ENCODE measurements around the gene TLL1. TPM values are rescaled to one million over a fixed set of nuclear protein-coding genes. Genes with fewer than 3 reads are reported as not detected.

Gene TLL1
- total RNA-seq, 1 experiment from 2014 or later = 0.46 TPM

- ChIA-PET CTCF (no interaction called here), POLR2A (ENCODE audit: unreplicated experiment) (no interaction called here)
- Histone ChIP-seq H3K4me1 (replicated peaks; ENCODE audit: insufficient read depth) (peaks cover 10% of the 10 kb centered on the region), H3K27ac (no peak overlapping the region), H3K9me2 (ENCODE audit: insufficient read depth) (no peaks in the 10 kb centered on the region), H4K20me1 (ENCODE audit: insufficient read depth) (no peaks in the 10 kb centered on the region), H3K79me2 (ENCODE audit: low read depth) (no peaks in the 10 kb centered on the region), H3K27me3 (ENCODE audit: insufficient read depth, low read depth) (no peaks in the 10 kb centered on the region), H3K9me3 (ENCODE audit: insufficient read depth, low read depth) (0 out of 2 replicates have a peak, but pooled peaks cover 3% of the 10 kb centered on the region), H2AFZ (no peak overlapping the region), H3F3A (ENCODE audit: insufficient read depth, low read depth) (no peaks in the 10 kb centered on the region), H3K36me3 (ENCODE audit: low read depth) (no peaks in the 10 kb centered on the region), H3K4me3 (no peak overlapping the region), H3K4me2 (no peak overlapping the region)
- TF ChIP-seq EZH2 (IDR thresholded peaks at IDR 0.05; ENCODE audit: low read depth) = no peak
- TF ChIP-seq CTCF (conservative IDR thresholded peaks at IDR 0.05) = no peak
- BruUV-seq (replicated peaks) = no TSS peak
- DNase-seq = no peak
- intact Hi-C loops (cut with micrococcal nuclease; ENCODE audit: unreplicated experiment) = no loop called here
Observed at GRCh38 chr4:166008510-166008909, 135.5 kb downstream of the TLL1 start.

- H3F3A ChIP-seq (ENCODE audit: insufficient read depth, low read depth) = no peaks in the 10 kb centered on the region
- CTCF ChIA-PET = no interaction called here
- no peaks in the 10 kb centered on the region for H3K9me2 ChIP-seq (ENCODE audit: insufficient read depth)
- no TSS peak for BruUV-seq (replicated peaks)
- TF ChIP-seq EZH2 (IDR thresholded peaks at IDR 0.05; ENCODE audit: low read depth) (no peak), CTCF (conservative IDR thresholded peaks at IDR 0.05) (no peak)
- intact Hi-C loops (cut with micrococcal nuclease; ENCODE audit: unreplicated experiment) = loop anchor here (10.0 kb wide), 1 partner anchor 108 kb away; no protein-coding TSS in a partner anchor
- H3K4me2 ChIP-seq = no peak overlapping the region
- no peak overlapping the region for H2AFZ ChIP-seq
- peak overlapping the region; percentile 31; the same call in 1 of the 2 replicates for H3K27ac ChIP-seq
- H3K27me3 ChIP-seq (ENCODE audit: insufficient read depth, low read depth) = no peaks in the 10 kb centered on the region
- H3K4me3 ChIP-seq = no peak overlapping the region
- DNase-seq = peak in 1 of 2 experiments; percentile 41
- no peaks in the 10 kb centered on the region for H3K36me3 ChIP-seq (ENCODE audit: low read depth)
- H3K79me2 ChIP-seq (ENCODE audit: low read depth) = no peaks in the 10 kb centered on the region
- peaks cover 10% of the 10 kb centered on the region for H3K4me1 ChIP-seq (replicated peaks; ENCODE audit: insufficient read depth)
- no peaks in the 10 kb centered on the region for H4K20me1 ChIP-seq (ENCODE audit: insufficient read depth)
- H3K9me3 ChIP-seq (ENCODE audit: insufficient read depth, low read depth) = 0 out of 2 replicates have a peak, but pooled peaks cover 3% of the 10 kb centered on the region
- POLR2A ChIA-PET (ENCODE audit: unreplicated experiment) = no interaction called here
Observed at GRCh38 chr4:166012129-166013030, 139.3 kb downstream of the TLL1 start.

- peak; percentile 15 to 63 for DNase-seq
- CTCF ChIA-PET = no interaction called here
- no peaks in the 10 kb centered on the region for H3K79me2 ChIP-seq (ENCODE audit: low read depth)
- H3K27ac ChIP-seq = peak overlapping the region; percentile 47; the same call in 1 of the 2 replicates
- no peaks in the 10 kb centered on the region for H3F3A ChIP-seq (ENCODE audit: insufficient read depth, low read depth)
- BruUV-seq (replicated peaks) = no TSS peak
- no peaks in the 10 kb centered on the region for H3K36me3 ChIP-seq (ENCODE audit: low read depth)
- H4K20me1 ChIP-seq (ENCODE audit: insufficient read depth) = no peaks in the 10 kb centered on the region
- no peak overlapping the region for H2AFZ ChIP-seq
- peaks cover 10% of the 10 kb centered on the region for H3K4me1 ChIP-seq (replicated peaks; ENCODE audit: insufficient read depth)
- H3K9me2 ChIP-seq (ENCODE audit: insufficient read depth) = no peaks in the 10 kb centered on the region
- H3K9me3 ChIP-seq (ENCODE audit: insufficient read depth, low read depth) = 0 out of 2 replicates have a peak, but pooled peaks cover 3% of the 10 kb centered on the region
- intact Hi-C loops (cut with micrococcal nuclease; ENCODE audit: unreplicated experiment) = loop anchor here (10.0 kb wide), 1 partner anchor 110 kb away; no protein-coding TSS in a partner anchor
- H3K4me3 ChIP-seq = no peak overlapping the region
- TF ChIP-seq EZH2 (IDR thresholded peaks at IDR 0.05; ENCODE audit: low read depth) (no peak), CTCF (conservative IDR thresholded peaks at IDR 0.05) (no peak)
- POLR2A ChIA-PET (ENCODE audit: unreplicated experiment) = no interaction called here
- H3K27me3 ChIP-seq (ENCODE audit: insufficient read depth, low read depth) = no peaks in the 10 kb centered on the region
- H3K4me2 ChIP-seq = no peak overlapping the region
Observed at GRCh38 chr4:166014411-166014810, 141.4 kb downstream of the TLL1 start.

All from PC-9 (cell line).